ENCODE measurements around the gene DNAH5. TPM values are rescaled to one million over a fixed set of nuclear protein-coding genes. Genes with fewer than 3 reads are reported as not detected.

The DNAH5 gene
- total RNA-seq, 1 donor from 2014 or later, result 2.7 TPM

DNA sequence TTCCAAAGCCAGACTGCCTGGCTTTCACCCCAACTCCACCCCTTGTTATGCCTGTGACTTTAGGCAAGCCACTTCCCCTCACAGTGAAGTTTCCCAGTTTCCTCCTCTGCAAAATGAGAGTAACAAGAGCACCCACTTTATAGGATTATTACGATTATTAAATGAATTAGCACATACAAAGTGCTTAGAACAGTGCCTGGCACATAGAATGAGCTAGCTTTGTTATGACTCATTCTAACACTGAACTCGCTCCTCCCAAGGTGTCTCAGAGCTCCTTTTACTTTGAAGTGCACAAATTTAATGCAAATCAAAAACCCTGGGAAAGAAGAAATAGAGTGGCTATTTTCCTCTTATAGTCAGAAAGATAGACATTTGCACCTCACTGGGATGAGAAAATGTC is 34.3 kb downstream of the DNAH5 start:
- no peak overlapping the region for H3K4me3 ChIP-seq (ENCODE audit: low read depth, low read length)
- no peaks in the 10 kb centered on the region for H3K27me3 ChIP-seq (ENCODE audit: control insufficient read depth, insufficient read depth, low read length)
- DNase-seq (ENCODE audit: low read depth), result no peak
- no peaks in the 10 kb centered on the region for H3K36me3 ChIP-seq (ENCODE audit: control insufficient read depth, insufficient read depth, low read length)
- TF ChIP-seq, protein P1, sequence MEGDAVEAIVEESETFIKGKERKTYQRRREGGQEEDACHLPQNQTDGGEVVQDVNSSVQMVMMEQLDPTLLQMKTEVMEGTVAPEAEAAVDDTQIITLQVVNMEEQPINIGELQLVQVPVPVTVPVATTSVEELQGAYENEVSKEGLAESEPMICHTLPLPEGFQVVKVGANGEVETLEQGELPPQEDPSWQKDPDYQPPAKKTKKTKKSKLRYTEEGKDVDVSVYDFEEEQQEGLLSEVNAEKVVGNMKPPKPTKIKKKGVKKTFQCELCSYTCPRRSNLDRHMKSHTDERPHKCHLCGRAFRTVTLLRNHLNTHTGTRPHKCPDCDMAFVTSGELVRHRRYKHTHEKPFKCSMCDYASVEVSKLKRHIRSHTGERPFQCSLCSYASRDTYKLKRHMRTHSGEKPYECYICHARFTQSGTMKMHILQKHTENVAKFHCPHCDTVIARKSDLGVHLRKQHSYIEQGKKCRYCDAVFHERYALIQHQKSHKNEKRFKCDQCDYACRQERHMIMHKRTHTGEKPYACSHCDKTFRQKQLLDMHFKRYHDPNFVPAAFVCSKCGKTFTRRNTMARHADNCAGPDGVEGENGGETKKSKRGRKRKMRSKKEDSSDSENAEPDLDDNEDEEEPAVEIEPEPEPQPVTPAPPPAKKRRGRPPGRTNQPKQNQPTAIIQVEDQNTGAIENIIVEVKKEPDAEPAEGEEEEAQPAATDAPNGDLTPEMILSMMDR (IDR thresholded peaks at IDR 0.05; ENCODE audit: insufficient read depth, low read length, poor library complexity, severe bottlenecking), result no peak

DNA sequence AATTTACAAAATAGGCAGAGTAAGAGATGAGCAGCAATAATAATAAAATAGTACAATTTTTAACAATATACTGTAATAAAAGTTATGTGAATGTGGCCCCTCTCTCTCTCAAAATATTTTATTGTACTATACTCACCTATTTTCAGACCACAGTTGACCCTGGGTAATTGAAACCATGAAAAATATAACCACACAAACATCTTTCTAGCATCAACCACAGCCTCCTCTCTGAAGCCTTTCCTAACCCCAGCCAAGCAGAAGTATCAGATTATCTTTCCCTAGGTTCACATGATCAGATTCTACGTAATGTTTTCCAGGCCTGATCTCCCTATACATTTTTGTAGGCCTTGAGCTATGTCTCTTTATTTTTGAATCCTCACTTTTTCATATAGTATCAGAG is 35.2 kb downstream of the DNAH5 start:
- Histone ChIP-seq H3K4me3 (ENCODE audit: low read depth, low read length) (no peak overlapping the region), H3K27me3 (ENCODE audit: control insufficient read depth, insufficient read depth, low read length) (no peaks in the 10 kb centered on the region), H3K36me3 (ENCODE audit: control insufficient read depth, insufficient read depth, low read length) (no peaks in the 10 kb centered on the region)
- DNase-seq (ENCODE audit: low read depth), result no peak
- TF ChIP-seq, protein P1 (IDR thresholded peaks at IDR 0.05; ENCODE audit: insufficient read depth, low read length, poor library complexity, severe bottlenecking), result no peak

DNA sequence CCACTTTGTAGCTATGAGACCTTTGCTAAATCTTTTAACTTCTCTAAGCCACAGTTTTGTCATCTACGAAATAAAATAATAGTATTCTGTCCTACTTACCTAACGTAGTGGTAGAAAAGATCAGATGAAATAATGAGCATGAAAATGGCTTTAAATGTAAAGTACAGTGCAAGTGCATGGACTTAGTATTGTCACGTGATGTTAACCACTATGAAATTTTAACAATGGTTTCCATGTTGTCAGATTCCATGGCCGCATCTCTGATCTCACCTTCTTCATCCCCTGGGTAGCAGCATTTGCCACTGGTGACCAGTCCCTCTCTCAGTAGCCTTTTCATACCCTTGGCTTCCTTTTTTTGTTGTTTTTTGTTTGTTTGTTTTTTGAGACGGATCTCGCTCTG is 45.9 kb downstream of the DNAH5 start:
- H3K36me3 ChIP-seq (ENCODE audit: control insufficient read depth, insufficient read depth, low read length), result no peaks in the 10 kb centered on the region
- TF ChIP-seq, protein P1 (IDR thresholded peaks at IDR 0.05; ENCODE audit: insufficient read depth, low read length, poor library complexity, severe bottlenecking), result no peak
- no peak overlapping the region for H3K4me3 ChIP-seq (ENCODE audit: low read depth, low read length)
- H3K27me3 ChIP-seq (ENCODE audit: control insufficient read depth, insufficient read depth, low read length), result no peaks in the 10 kb centered on the region
- no peak for DNase-seq (ENCODE audit: low read depth)

DNA sequence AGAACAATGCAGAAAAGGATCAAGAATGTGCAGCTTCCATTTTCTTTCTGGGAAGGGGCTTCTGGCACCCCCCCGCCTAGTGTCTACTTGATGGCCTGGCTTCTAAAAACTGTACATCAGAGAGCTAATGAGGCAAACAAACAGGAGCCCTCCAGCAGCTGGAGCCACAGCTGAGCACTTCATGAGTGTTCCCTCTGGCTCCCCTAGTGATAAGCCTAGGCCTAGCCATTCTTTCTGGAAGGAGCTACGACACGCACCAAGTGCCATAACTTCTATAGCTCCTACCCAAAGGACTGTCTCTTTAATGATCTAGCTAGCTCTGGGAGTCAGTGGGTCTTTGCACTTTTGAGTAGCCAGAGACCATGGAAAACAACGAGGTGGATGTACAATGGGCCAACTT is 66.1 kb downstream of the DNAH5 start:
- TF ChIP-seq, protein P1 (IDR thresholded peaks at IDR 0.05; ENCODE audit: insufficient read depth, low read length, poor library complexity, severe bottlenecking), result peak; percentile 16
- no peak for DNase-seq (ENCODE audit: low read depth)
- no peak overlapping the region for H3K4me3 ChIP-seq (ENCODE audit: low read depth, low read length)
- H3K36me3 ChIP-seq (ENCODE audit: control insufficient read depth, insufficient read depth, low read length), result no peaks in the 10 kb centered on the region
- no peaks in the 10 kb centered on the region for H3K27me3 ChIP-seq (ENCODE audit: control insufficient read depth, insufficient read depth, low read length)

DNA sequence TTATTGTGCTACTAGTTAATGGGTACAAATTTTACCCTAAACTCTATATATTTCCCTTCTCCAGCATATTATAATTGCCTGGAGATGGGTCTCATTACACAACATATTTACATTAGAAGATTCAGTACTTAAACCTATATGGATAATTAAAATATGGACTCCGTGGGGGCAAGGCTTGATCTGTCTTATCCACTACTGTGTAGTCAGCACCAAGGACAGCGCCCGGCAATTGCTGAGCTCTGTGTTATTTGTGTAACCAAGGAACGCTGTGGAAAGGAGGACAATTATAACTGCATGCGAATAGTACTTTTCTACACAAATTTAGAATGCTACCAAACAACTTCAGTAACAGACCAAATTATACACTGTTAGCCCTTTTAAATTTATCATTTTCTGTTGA is 77.7 kb downstream of the DNAH5 start:
- Histone ChIP-seq H3K36me3 (ENCODE audit: control insufficient read depth, insufficient read depth, low read length) (no peaks in the 10 kb centered on the region), H3K4me3 (ENCODE audit: low read depth, low read length) (no peak overlapping the region), H3K27me3 (ENCODE audit: control insufficient read depth, insufficient read depth, low read length) (no peaks in the 10 kb centered on the region)
- no peak for DNase-seq (ENCODE audit: low read depth)
- TF ChIP-seq, protein P1 (IDR thresholded peaks at IDR 0.05; ENCODE audit: insufficient read depth, low read length, poor library complexity, severe bottlenecking), result no peak

DNA sequence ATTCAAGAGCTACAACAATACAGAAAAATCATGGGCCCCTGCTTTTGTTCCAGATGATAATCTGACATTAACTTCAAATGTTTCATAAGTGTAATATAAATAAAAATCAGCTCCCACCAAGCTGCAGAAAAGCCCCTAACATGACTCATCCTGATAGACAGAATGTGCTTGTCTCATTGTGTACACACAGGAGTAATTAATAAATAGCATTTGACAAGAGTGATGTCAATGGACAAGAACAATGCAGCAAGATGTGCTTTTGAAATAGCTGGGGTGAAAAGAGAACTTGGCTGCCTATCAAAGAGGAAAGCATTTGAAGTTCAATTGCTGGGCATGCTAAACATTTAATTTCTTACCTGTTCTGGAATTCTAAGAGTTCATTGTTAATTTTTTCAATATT is 79.2 kb downstream of the DNAH5 start:
- TF ChIP-seq, protein P1 (IDR thresholded peaks at IDR 0.05; ENCODE audit: insufficient read depth, low read length, poor library complexity, severe bottlenecking), result no peak
- DNase-seq (ENCODE audit: low read depth), result no peak
- no peaks in the 10 kb centered on the region for H3K36me3 ChIP-seq (ENCODE audit: control insufficient read depth, insufficient read depth, low read length)
- H3K27me3 ChIP-seq (ENCODE audit: control insufficient read depth, insufficient read depth, low read length), result no peaks in the 10 kb centered on the region
- no peak overlapping the region for H3K4me3 ChIP-seq (ENCODE audit: low read depth, low read length)
